Measurements from ENCODE around the gene FYN.
A peak's percentile ranks its signal among the peaks of the same experiment; 100 is the strongest.

Gene FYN

DNA sequence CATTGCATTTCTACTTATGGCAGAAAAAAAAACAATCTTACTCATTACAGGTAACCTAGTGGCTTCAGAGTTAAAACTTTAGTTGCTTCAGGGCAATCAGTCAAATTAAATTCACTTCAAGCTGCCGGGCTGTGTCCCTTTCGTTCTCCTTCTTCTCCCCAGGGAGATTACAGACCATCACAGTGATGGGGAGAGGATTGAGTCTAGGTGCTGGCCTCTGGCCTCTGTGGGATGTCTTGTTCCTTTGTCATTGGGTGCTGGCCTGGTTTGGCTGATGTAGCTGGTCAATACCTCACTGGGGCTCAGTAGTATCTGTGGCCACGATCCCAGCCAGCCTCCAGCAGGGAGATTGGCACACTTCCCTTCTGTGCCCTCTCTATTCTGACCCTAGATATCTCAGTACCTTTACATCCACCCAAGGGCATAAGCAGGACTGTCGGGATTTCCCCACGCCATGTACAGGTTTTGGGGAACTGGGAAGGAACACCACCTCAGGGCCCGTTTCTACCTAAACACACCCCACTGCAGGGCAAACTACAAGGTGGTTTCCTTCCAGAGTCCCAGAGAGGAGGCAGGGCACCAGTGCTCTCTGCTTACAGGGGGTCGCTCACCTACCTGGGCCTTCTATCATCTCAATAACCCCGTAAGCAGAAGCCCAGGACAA lies 15.4 kb downstream of the FYN start:
- peak; percentile 60 for TF ChIP-seq SPI1 (IDR thresholded peaks at IDR 0.05; ENCODE audit: low read depth, low read length)
- no peak for TF ChIP-seq POU2F2 (IDR thresholded peaks at IDR 0.05; ENCODE audit: low read depth, low read length)
- FAIRE-seq (no peak), DNase-seq (ENCODE audit: insufficient read length, low spot score) (no peak)

DNA sequence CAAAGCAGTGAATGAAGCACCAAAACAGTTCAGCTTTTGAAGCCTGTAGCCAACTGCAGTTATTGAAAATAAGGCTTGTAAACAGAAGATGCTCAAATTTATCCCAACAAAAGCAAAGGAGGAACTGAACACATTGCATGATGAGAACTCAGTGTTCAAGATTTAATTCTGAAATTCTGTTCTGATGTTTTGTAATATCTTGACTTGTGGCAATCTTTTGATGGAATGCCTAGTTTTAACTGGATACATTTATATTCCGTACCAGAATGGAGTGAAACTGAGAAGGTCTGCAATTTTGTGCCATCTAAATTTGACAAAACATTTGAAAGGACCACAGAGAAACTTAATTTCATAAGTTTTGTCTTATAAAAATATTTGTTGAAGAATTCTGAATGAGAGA lies 17.5 kb downstream of the FYN start:
- no peak for DNase-seq (ENCODE audit: insufficient read length, low spot score)
- TF ChIP-seq PAX5 (IDR thresholded peaks at IDR 0.05; ENCODE audit: insufficient read depth, low read length, severe bottlenecking) (no peak), SPI1 (IDR thresholded peaks at IDR 0.05; ENCODE audit: low read depth, low read length) (no peak), POLR2AphosphoS5 (IDR thresholded peaks at IDR 0.05; ENCODE audit: low read depth, low read length) (no peak), TAF1 (IDR thresholded peaks at IDR 0.05; ENCODE audit: low read depth, low read length) (no peak), POU2F2 (IDR thresholded peaks at IDR 0.05; ENCODE audit: low read depth, low read length) (no peak), POLR2A (IDR thresholded peaks at IDR 0.05; ENCODE audit: low read depth, low read length) (no peak)
- FAIRE-seq = no peak

- no peak for FAIRE-seq
- TF ChIP-seq PAX5 (IDR thresholded peaks at IDR 0.05; ENCODE audit: insufficient read depth, low read length, severe bottlenecking) (no peak), POLR2A (IDR thresholded peaks at IDR 0.05; ENCODE audit: low read depth, low read length) (no peak), SPI1 (IDR thresholded peaks at IDR 0.05; ENCODE audit: low read depth, low read length) (no peak), POLR2AphosphoS5 (IDR thresholded peaks at IDR 0.05; ENCODE audit: low read depth, low read length) (no peak), POU2F2 (IDR thresholded peaks at IDR 0.05; ENCODE audit: low read depth, low read length) (no peak), TAF1 (IDR thresholded peaks at IDR 0.05; ENCODE audit: low read depth, low read length) (no peak)
- no peak for DNase-seq (ENCODE audit: insufficient read length, low spot score)
Measured at GRCh38 chr6:111854683-111855082, 18.6 kb downstream of the FYN start.

DNA sequence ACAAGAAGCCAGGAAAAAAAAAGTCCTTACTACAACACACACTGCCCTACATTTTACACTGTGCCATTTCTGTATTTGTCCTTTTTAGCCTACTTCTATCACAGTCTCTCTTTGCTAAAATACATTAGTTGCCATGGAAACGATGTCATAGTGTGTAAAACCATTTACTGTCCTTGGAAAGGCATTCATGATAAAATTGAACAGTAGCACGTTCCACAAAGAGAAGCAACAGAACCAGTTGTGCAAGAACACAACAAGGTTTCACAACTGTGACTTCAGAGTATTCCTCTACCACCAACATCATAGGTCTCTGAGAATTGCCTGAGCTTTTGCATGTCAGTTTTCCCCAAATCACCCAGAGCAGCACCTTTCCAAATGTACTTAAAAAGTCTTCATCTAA lies 20.5 kb downstream of the FYN start:
- TF ChIP-seq PAX5 (IDR thresholded peaks at IDR 0.05; ENCODE audit: insufficient read depth, low read length, severe bottlenecking) (no peak), TAF1 (IDR thresholded peaks at IDR 0.05; ENCODE audit: low read depth, low read length) (no peak), POLR2A (IDR thresholded peaks at IDR 0.05; ENCODE audit: low read depth, low read length) (no peak), POLR2AphosphoS5 (IDR thresholded peaks at IDR 0.05; ENCODE audit: low read depth, low read length) (no peak), POU2F2 (IDR thresholded peaks at IDR 0.05; ENCODE audit: low read depth, low read length) (no peak), SPI1 (IDR thresholded peaks at IDR 0.05; ENCODE audit: low read depth, low read length) (no peak)
- FAIRE-seq (no peak), DNase-seq (ENCODE audit: insufficient read length, low spot score) (no peak)

GRCh38 chr6:111850295-111850937 lies 22.8 kb downstream of the FYN start:
- TF ChIP-seq TAF1 (IDR thresholded peaks at IDR 0.05; ENCODE audit: low read depth, low read length) (no peak), POLR2AphosphoS5 (IDR thresholded peaks at IDR 0.05; ENCODE audit: low read depth, low read length) (no peak), POLR2A (IDR thresholded peaks at IDR 0.05; ENCODE audit: low read depth, low read length) (no peak), PAX5 (IDR thresholded peaks at IDR 0.05; ENCODE audit: insufficient read depth, low read length, severe bottlenecking) (peak; percentile 52)
- FAIRE-seq (peak; percentile 48), DNase-seq (ENCODE audit: insufficient read length, low spot score) (no peak)

DNA sequence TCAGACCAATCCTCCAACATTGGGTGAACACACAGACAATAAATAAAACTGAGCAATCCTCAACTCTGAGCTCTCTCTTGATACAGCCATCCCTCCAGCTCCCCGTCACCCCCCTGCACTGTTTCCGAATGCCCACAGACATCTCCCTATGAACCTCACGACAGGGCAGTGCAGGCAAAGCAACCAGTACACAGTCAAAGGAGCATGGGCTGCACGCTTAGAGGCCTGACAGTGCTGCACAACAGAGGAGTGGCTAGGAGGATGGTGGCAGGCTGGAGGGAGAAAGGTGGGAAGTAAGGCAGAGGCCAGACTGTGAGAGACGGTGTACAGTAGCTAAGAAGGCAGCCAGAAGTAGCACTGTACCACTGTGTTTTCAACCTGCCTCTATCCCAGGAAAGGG lies 24.0 kb downstream of the FYN start:
- TF ChIP-seq PAX5 (IDR thresholded peaks at IDR 0.05; ENCODE audit: insufficient read depth, low read length, severe bottlenecking) (no peak), POLR2AphosphoS5 (IDR thresholded peaks at IDR 0.05; ENCODE audit: low read depth, low read length) (no peak), TAF1 (IDR thresholded peaks at IDR 0.05; ENCODE audit: low read depth, low read length) (no peak), SPI1 (IDR thresholded peaks at IDR 0.05; ENCODE audit: low read depth, low read length) (no peak), POLR2A (IDR thresholded peaks at IDR 0.05; ENCODE audit: low read depth, low read length) (no peak), POU2F2 (IDR thresholded peaks at IDR 0.05; ENCODE audit: low read depth, low read length) (no peak)
- DNase-seq (ENCODE audit: insufficient read length, low spot score) (no peak), FAIRE-seq (no peak)

DNA sequence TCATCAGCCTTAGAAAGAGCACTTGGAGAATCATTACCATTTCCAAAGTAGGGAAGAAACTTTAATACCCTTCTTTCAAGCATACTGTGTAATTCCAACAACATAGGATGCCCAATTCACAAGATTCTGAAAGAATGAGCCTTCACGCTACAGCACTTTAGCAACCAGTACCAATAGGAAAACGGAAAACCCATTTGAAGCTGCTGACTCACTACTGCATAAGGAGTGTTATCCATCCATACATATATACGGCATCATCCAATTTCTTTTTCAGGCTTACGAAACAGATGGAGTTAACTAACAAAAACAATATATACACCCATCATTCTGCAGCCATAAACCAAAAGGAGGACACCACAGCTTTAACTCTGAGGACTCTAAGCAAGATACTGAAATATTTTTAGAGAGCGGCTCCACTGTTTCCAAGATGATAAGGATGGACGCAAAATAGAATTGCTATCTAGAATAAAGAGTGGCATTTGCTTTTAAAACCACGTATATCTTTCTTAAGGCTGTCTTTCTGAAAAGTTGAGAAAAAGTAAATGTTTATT lies 24.9 kb downstream of the FYN start:
- TF ChIP-seq POLR2AphosphoS5 (IDR thresholded peaks at IDR 0.05; ENCODE audit: low read depth, low read length) (no peak), POLR2A (IDR thresholded peaks at IDR 0.05; ENCODE audit: low read depth, low read length) (no peak), POU2F2 (IDR thresholded peaks at IDR 0.05; ENCODE audit: low read depth, low read length) (no peak), PAX5 (IDR thresholded peaks at IDR 0.05; ENCODE audit: insufficient read depth, low read length, severe bottlenecking) (no peak), TAF1 (IDR thresholded peaks at IDR 0.05; ENCODE audit: low read depth, low read length) (no peak), SPI1 (IDR thresholded peaks at IDR 0.05; ENCODE audit: low read depth, low read length) (no peak)
- no peak for DNase-seq (ENCODE audit: insufficient read length, low spot score)
- FAIRE-seq = no peak

DNA sequence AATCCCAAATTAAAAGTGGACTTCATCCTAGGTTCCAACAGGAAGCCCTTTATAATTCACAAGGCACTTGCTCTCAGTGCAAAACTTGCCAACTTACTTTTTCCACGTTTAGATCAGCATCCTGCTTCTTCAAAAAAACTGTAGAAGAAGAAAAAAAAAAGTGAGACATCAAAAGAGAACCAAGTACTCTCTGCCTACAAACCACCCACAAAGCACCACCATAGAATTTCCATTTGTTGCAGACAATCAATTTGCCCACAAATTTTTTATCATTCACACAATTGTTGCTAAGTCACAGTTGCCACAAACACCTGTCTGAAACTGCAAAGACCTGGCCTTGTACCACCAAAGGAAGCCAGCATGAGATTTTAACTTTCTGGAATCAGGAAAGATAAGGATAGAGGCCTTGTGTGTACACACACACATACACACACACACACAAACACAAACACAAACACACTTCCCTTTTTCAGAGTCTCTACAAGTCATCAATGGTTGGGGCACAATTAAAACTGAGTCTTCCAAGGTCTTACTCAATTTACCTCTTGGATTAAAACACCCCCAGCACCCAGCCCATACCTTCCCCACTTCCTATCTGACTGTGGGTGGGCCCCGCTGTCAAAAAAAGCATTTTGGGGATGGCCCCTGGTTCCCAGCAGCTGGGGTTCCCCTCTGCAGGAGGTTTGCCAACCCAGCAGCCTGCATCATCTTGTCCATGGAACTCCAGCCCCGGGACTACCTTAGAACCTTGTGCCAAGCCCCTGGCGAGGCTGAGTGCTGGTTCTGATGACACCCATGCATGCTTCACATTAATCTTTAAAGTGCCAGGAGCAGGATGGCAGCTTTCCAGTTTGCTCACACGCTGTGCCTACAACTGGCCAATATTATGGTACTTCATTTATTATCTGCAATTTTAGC lies 26.5 kb downstream of the FYN start:
- no peak for TF ChIP-seq TAF1 (IDR thresholded peaks at IDR 0.05; ENCODE audit: low read depth, low read length)
- TF ChIP-seq SPI1 (IDR thresholded peaks at IDR 0.05; ENCODE audit: low read depth, low read length) = peak; percentile 81
- DNase-seq (ENCODE audit: insufficient read length, low spot score) (no peak), FAIRE-seq (no peak)

DNA sequence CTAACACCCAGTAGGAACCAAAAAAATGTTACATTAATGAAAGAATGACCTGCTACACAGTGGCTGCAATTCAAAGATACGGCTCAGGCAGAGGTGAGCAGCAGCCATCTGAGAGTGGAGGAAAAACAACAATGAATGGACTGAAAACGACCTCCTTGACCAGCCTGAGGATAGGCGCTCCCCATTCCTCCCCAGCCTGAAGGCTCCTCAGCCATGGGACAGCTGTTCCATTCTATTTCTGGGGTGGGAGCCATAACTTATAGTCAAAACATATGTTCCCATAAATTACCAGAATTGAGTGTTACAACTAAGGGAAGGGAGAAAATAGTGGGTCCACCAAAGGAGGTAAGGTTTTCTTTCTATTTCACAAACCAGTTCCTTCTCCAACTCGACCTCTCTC lies 27.2 kb downstream of the FYN start:
- no peak for FAIRE-seq
- TF ChIP-seq POU2F2 (IDR thresholded peaks at IDR 0.05; ENCODE audit: low read depth, low read length) = no peak
- TF ChIP-seq POLR2A (IDR thresholded peaks at IDR 0.05; ENCODE audit: low read depth, low read length) = no peak
- TF ChIP-seq SPI1 (IDR thresholded peaks at IDR 0.05; ENCODE audit: low read depth, low read length) = no peak
- no peak for TF ChIP-seq PAX5 (IDR thresholded peaks at IDR 0.05; ENCODE audit: insufficient read depth, low read length, severe bottlenecking)
- TF ChIP-seq POLR2AphosphoS5 (IDR thresholded peaks at IDR 0.05; ENCODE audit: low read depth, low read length) = no peak
- no peak for TF ChIP-seq TAF1 (IDR thresholded peaks at IDR 0.05; ENCODE audit: low read depth, low read length)
- no peak for DNase-seq (ENCODE audit: insufficient read length, low spot score)

Data from GM12891 (cell line).